ENCODE measurements around the gene PIK3CD. TPM values are rescaled to one million over a fixed set of nuclear protein-coding genes. Genes with fewer than 3 reads are reported as not detected.

The PIK3CD gene
- total and polyA plus RNA-seq, 4 donors: 1.8 to 11.3 (median 3.4) TPM

DNA sequence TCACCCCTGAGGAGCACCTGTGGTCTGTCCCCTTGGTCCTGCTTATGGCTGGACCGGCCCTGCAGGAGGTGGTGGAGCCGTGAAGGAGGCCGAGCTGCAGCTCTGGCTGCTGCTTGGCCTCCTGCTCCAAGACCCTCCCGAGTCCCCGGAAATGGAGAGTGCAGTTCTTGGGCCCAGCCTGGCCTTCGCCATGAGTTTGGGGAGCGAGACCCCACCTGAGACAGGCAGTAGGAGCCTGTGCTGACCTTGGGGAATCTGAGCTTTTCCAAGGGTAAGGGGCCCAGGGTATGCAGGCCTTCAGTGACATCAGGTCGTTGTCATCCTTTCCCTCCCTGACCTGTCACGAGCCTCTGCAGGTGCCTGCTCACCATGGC, 48.8 kb upstream of the PIK3CD start:
- Histone ChIP-seq H3K4me3 (ENCODE audit: low read depth in 1 of 3, low read length in 3 of 3) (no peak overlapping the region), H3K4me1 (ENCODE audit: control insufficient read depth in 4 of 4, insufficient read depth in 4 of 4, low read length in 3 of 4) (no peaks in the 10 kb centered on the region), H3K27me3 (ENCODE audit: control insufficient read depth in 4 of 4, insufficient read depth in 4 of 4, low read length in 3 of 4) (no peaks in the 10 kb centered on the region), H3K36me3 (ENCODE audit: control insufficient read depth in 4 of 4, insufficient read depth in 3 of 4, low read depth in 1 of 4, low read length in 3 of 4) (peaks cover 0 to 9% (median 4%) of the 10 kb centered on the region in 4 donors), H3K9me3 (ENCODE audit: control insufficient read depth in 4 of 4, low read length in 3 of 4) (no peaks in the 10 kb centered on the region), H3K27ac (ENCODE audit: low read depth in 1 of 2, low read length in 2 of 2) (no peak overlapping the region), H3K9ac (ENCODE audit: low read depth in 1 of 2, low read length in 2 of 2) (no peak overlapping the region)
- TF ChIP-seq HNF4G (IDR thresholded peaks at IDR 0.05): no peak
- TF ChIP-seq TAF1 (conservative IDR thresholded peaks at IDR 0.05): no peak
- no peak for TF ChIP-seq RAD21 (IDR thresholded peaks at IDR 0.05)
- no peak for TF ChIP-seq YY1 (IDR thresholded peaks at IDR 0.05)
- no peak for TF ChIP-seq HNF4A (conservative IDR thresholded peaks at IDR 0.05)
- TF ChIP-seq, protein P1, sequence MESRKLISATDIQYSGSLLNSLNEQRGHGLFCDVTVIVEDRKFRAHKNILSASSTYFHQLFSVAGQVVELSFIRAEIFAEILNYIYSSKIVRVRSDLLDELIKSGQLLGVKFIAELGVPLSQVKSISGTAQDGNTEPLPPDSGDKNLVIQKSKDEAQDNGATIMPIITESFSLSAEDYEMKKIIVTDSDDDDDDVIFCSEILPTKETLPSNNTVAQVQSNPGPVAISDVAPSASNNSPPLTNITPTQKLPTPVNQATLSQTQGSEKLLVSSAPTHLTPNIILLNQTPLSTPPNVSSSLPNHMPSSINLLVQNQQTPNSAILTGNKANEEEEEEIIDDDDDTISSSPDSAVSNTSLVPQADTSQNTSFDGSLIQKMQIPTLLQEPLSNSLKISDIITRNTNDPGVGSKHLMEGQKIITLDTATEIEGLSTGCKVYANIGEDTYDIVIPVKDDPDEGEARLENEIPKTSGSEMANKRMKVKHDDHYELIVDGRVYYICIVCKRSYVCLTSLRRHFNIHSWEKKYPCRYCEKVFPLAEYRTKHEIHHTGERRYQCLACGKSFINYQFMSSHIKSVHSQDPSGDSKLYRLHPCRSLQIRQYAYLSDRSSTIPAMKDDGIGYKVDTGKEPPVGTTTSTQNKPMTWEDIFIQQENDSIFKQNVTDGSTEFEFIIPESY (IDR thresholded peaks at IDR 0.05): no peak
- no peak for TF ChIP-seq NR2F2 (IDR thresholded peaks at IDR 0.05)
- TF ChIP-seq FOXA1 (IDR thresholded peaks at IDR 0.05): no peak
- TF ChIP-seq GABPA (IDR thresholded peaks at IDR 0.05 in 1 of 2, conservative IDR thresholded peaks at IDR 0.05 in 1 of 2): no peak
- DNase-seq (ENCODE audit: low spot score): no peak
- WGBS: 99% methylated on average over 9 of the region's 9 CpGs

DNA sequence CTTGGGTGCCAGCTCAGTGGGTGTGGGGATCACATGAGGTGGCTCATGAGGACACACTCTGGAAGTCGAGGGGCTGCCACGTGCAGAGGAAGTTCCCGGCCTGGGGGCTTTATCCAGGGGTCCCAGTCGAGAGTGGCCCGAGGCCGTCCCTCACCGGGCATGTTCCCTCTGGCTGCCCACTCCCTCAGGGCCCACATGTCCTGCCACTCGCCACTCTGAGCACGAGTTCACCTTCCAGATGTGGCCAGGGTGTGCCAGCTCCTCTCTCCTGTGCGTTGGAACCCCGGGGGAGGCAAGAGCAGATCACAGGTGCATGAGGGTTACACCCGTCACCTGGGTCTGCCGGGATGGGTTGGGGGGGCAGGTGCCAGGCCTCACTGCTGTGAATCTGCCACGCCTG, 48.2 kb upstream of the PIK3CD start:
- TF ChIP-seq SP1 (IDR thresholded peaks at IDR 0.05) (no peak), RXRA (IDR thresholded peaks at IDR 0.05) (no peak), GABPA (IDR thresholded peaks at IDR 0.05 in 1 of 2, conservative IDR thresholded peaks at IDR 0.05 in 1 of 2) (no peak), FOXA1 (IDR thresholded peaks at IDR 0.05) (no peak), HNF4A (conservative IDR thresholded peaks at IDR 0.05) (no peak), JUND (IDR thresholded peaks at IDR 0.05) (no peak), YY1 (IDR thresholded peaks at IDR 0.05) (no peak)
- TF ChIP-seq, protein P2, sequence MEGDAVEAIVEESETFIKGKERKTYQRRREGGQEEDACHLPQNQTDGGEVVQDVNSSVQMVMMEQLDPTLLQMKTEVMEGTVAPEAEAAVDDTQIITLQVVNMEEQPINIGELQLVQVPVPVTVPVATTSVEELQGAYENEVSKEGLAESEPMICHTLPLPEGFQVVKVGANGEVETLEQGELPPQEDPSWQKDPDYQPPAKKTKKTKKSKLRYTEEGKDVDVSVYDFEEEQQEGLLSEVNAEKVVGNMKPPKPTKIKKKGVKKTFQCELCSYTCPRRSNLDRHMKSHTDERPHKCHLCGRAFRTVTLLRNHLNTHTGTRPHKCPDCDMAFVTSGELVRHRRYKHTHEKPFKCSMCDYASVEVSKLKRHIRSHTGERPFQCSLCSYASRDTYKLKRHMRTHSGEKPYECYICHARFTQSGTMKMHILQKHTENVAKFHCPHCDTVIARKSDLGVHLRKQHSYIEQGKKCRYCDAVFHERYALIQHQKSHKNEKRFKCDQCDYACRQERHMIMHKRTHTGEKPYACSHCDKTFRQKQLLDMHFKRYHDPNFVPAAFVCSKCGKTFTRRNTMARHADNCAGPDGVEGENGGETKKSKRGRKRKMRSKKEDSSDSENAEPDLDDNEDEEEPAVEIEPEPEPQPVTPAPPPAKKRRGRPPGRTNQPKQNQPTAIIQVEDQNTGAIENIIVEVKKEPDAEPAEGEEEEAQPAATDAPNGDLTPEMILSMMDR (IDR thresholded peaks at IDR 0.05; ENCODE audit: low read depth, low read length, missing input control): no peak
- TF ChIP-seq, protein P3, sequence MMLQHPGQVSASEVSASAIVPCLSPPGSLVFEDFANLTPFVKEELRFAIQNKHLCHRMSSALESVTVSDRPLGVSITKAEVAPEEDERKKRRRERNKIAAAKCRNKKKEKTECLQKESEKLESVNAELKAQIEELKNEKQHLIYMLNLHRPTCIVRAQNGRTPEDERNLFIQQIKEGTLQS (IDR thresholded peaks at IDR 0.05): no peak
- TF ChIP-seq, protein P4, sequence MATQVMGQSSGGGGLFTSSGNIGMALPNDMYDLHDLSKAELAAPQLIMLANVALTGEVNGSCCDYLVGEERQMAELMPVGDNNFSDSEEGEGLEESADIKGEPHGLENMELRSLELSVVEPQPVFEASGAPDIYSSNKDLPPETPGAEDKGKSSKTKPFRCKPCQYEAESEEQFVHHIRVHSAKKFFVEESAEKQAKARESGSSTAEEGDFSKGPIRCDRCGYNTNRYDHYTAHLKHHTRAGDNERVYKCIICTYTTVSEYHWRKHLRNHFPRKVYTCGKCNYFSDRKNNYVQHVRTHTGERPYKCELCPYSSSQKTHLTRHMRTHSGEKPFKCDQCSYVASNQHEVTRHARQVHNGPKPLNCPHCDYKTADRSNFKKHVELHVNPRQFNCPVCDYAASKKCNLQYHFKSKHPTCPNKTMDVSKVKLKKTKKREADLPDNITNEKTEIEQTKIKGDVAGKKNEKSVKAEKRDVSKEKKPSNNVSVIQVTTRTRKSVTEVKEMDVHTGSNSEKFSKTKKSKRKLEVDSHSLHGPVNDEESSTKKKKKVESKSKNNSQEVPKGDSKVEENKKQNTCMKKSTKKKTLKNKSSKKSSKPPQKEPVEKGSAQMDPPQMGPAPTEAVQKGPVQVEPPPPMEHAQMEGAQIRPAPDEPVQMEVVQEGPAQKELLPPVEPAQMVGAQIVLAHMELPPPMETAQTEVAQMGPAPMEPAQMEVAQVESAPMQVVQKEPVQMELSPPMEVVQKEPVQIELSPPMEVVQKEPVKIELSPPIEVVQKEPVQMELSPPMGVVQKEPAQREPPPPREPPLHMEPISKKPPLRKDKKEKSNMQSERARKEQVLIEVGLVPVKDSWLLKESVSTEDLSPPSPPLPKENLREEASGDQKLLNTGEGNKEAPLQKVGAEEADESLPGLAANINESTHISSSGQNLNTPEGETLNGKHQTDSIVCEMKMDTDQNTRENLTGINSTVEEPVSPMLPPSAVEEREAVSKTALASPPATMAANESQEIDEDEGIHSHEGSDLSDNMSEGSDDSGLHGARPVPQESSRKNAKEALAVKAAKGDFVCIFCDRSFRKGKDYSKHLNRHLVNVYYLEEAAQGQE (IDR thresholded peaks at IDR 0.05): no peak
- H3K27ac ChIP-seq (ENCODE audit: low read depth in 1 of 2, low read length in 2 of 2): no peak overlapping the region
- no peak overlapping the region for H3K4me3 ChIP-seq (ENCODE audit: low read depth in 1 of 3, low read length in 3 of 3)
- H3K9me3 ChIP-seq (ENCODE audit: control insufficient read depth in 4 of 4, low read length in 3 of 4): no peaks in the 10 kb centered on the region
- peaks cover 0 to 9% (median 4%) of the 10 kb centered on the region in 4 donors for H3K36me3 ChIP-seq (ENCODE audit: control insufficient read depth in 4 of 4, insufficient read depth in 3 of 4, low read depth in 1 of 4, low read length in 3 of 4)
- H3K9ac ChIP-seq (ENCODE audit: low read depth in 1 of 2, low read length in 2 of 2): no peak overlapping the region
- no peaks in the 10 kb centered on the region for H3K4me1 ChIP-seq (ENCODE audit: control insufficient read depth in 4 of 4, insufficient read depth in 4 of 4, low read length in 3 of 4)
- DNase-seq (ENCODE audit: low spot score): no peak
- 93% methylated on average over 14 of the region's 14 CpGs for WGBS
- no peaks in the 10 kb centered on the region for H3K27me3 ChIP-seq (ENCODE audit: control insufficient read depth in 4 of 4, insufficient read depth in 4 of 4, low read length in 3 of 4)

All from liver (tissue), 9 donors.